ENCODE results near the gene CMSS1.
"Not testable (repeated sequence)": the region's sequence is repeated elsewhere in the genome, so short reads cannot be mapped to it uniquely, and the experiment has no call there.

CMSS1 gene

DNA sequence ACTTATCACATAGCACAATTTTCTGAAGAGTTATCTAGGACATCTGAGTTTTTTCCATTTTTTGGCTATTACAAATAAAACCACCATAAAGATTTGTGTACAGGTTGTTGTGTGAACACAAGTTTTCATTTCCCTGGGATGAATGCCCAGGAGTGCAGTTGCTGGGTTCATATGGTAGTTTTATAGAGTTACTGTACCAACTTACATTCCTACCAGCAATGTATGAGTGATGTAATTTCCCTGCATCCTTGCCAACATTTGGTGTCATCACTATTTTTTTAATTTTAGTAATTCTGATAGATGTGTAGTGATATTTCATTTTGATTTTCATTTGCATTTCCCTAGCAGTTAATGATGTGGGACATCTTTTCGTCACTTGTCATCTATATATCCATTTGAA is 276.2 kb downstream of the CMSS1 start:
- DNase-seq = no peak

GRCh38 chr3:100096286-100096685 is 278.6 kb downstream of the CMSS1 start:
- not testable (repeated sequence) for DNase-seq

- DNase-seq = no peak
These were observed 279.2 kb downstream of the CMSS1 start for GRCh38 chr3:100096866-100097265.

GRCh38 chr3:100097919-100098783 is 280.5 kb downstream of the CMSS1 start:
- DNase-seq = no peak

DNA sequence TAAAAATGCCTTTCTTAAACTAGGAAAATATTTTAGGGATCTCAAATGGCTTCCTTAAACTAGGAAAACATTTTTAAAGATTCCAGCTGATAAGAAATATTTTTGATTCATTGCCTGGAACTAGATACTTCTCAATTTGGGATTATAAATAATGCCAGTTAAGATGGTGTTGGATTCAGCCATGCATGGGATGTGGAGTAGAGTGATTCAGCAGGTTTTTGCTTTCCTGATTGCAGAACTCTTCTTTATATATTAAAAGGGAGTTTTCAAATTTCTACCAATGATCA is 281.1 kb downstream of the CMSS1 start:
- DNase-seq = no peak

- DNase-seq = no peak
These were observed 282.0 kb downstream of the CMSS1 start for GRCh38 chr3:100099621-100100020.

GRCh38 chr3:100100425-100100824 is 282.8 kb downstream of the CMSS1 start:
- DNase-seq = no peak

- no peak for DNase-seq
These were observed 285.1 kb downstream of the CMSS1 start for GRCh38 chr3:100102757-100103156.

DNA sequence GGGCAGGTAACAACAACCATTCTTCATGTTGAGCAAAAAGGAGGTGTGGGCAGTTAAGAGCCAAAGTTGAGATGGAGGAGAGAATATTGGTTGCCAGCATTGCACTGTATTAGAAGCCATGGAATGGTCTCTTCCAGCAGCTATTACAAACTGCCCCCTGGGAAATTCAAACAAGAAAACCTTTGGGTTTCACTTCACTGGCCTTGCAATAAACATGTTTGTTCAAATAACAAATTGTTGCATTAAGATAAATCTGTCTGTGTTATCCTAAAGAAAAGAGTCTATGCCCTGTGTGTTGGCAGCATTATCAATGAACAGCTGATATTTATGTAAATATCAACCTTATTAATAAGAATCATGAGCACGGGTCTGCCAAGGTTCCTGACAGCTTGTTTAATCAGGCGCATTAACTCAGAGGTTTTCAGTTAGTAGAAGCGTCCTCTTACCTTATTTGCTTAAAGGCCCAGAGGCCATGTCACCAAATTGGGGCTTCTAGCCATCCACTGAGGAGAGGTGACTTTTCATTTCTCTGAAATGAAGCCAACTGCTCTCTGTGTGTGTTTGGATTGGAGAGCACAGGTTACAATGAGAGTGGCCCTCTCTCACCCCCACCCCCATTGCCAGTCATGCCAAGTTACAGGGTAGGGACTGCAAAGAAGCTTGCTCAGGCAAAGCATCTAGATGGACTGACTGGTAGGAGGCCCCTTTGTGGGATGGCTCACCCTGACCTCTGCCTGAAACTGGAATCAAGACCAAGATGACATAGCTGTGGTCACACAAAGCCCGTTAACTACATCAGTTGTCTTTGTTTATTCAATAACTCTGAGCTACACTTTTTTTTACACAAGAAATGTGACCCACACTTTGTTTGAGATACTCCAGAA is 286.1 kb downstream of the CMSS1 start:
- DNase-seq = no peak

DNA sequence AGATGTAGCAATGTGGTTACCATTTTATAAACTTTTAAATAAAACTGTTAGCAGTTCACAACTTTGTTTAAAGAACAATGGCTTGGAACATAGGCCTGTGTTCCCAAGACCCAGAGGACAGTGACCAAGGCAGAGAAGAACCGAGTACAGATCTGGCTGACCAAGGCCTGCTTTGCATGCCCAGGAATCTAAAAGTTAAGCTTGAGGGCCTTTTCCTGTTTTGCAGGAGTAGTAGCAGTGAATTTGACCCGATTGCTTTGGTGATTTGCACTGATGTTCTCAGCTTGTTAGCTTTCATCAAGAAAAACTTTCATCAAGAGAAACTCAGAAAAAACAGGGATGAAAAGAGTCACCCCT is 286.8 kb downstream of the CMSS1 start:
- no peak for DNase-seq

DNA sequence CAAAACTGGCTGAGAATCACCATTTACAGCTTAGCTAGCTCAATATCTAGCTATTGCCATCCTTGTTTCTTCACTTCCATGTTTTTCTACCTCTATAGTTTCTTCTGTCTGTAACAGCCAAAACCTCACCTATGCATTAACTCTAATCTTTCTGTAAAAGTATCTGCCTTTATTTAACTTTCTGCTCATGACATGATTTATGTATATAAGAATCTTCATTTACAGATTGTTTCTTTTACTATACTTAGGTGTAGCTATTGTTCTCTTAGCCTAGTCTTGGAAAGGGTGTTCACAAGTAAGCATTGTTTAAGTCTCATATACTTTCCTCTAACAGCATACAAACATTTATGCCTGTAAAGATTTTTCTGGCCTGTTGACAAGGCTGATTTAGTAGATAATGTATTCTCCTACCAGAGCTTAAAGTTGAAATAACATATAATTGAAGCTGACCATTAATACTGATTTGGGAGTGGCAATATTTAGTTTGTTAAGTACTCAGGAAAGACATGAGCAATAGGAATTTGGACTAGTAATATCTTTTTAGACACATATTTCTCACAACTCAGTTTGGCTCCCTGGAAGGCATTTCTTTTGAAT is 287.3 kb downstream of the CMSS1 start:
- no peak for DNase-seq

GRCh38 chr3:100105501-100105900 is 287.8 kb downstream of the CMSS1 start:
- DNase-seq = no peak

DNA sequence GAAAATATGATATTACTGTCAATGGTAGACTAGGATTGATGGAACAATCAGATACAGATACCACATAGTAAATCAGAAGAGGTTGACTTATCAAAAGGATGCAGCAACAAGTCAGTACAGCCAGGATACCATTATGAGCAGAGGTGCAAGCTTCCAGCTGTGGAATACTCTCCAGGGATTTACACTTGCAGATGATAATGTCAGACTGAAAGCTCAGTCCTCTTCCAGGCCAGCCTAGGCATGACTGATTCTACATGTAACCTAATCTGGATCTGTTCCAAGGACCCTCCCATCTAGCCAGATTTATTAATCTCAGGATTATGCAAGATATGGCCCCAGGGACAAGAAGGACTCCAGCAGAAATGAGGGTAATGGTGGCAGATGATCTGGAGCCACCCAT is 288.4 kb downstream of the CMSS1 start:
- DNase-seq = peak; percentile 78

DNA sequence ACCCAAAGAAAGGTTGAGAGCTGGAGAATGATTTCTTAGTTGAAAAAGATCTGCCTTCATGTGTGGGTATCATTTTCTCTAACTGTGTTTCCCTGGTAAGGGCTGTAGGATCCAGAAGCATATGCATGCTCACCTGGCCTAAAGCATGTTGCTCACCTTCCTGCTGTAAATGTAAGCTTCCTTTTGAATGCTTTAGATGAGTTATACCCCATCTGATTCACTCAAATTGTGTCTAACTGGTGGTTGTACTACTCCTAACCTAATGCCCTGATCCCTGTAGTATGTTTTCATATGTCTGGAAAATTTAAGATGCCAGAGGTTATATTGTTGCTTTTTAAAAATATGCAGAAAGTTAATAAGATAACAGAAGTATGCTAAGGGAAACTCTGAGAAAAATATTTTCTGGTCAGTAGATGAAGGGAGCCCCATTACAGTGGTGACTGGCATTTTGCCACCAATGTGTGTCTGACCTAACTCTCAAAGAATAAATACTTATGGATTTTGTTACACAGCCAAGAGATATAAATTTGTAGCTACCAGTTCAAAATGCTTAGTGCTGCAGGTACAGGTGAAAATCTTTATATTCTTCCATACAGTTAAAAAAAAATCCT is 289.0 kb downstream of the CMSS1 start:
- no peak for DNase-seq

DNA sequence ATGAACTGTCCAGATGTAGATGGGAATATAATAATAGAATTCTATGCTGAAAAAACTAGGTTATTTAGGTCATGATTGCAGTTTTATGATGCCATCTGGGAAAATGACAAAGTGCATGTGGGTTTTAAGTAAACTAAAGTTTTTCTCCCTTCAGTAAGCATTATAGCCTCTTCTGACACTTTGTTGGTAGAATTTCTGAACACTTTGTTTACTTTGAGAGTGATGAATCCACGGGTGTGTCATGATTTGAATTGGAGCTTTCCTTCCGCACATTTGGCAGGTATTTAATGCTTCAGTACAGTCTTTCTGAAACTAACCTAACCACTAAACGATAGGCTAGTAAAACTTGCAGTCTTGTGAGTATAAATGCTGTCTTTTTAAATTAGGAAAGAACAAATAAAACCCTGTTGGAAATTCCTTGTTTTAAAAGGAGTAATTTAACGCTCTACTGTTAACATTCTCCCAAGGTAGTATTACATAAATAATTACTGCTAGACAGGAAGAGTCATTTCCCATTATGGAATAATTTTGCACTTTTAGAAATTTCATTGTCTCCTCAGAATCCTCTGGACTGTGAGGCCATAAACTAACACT is 289.7 kb downstream of the CMSS1 start:
- DNase-seq = no peak

GRCh38 chr3:100108464-100109079 is 290.9 kb downstream of the CMSS1 start:
- DNase-seq = no peak

GRCh38 chr3:100110162-100110561 is 292.5 kb downstream of the CMSS1 start:
- DNase-seq = no peak

- DNase-seq = no peak
These were observed 294.1 kb downstream of the CMSS1 start for GRCh38 chr3:100111728-100112127.

DNA sequence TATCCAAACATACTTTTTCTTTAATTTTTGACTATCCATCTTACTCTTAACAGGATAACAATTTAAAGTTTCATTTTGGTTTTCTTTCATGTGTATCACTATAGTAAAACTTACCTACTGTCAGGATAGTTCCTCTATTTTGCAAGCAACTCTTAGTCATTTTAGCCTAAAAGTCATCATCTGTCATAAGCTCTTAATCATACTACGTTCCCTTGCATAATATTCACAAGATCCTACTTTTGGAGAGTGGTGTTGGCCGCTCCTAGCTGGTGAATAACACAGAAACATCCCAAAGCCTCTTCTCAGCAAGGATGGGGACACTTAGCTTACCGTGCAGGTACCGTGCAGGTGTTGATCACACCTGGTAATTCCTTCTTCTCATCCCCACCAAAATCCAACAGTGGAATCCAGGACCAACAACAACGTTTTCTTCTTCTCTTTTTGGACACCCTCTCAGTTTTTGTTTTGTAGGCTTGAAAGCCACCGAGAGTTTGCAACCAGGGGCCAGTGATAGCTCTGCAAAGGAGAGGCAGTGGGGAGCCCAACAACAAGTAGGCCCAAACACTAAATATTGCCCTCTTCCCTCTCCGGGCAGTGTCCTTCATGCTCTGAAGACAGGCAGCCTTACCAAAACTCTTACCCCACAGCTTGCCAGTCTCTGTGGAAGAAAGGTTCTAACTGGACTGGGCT is 296.2 kb downstream of the CMSS1 start:
- DNase-seq = no peak

DNA sequence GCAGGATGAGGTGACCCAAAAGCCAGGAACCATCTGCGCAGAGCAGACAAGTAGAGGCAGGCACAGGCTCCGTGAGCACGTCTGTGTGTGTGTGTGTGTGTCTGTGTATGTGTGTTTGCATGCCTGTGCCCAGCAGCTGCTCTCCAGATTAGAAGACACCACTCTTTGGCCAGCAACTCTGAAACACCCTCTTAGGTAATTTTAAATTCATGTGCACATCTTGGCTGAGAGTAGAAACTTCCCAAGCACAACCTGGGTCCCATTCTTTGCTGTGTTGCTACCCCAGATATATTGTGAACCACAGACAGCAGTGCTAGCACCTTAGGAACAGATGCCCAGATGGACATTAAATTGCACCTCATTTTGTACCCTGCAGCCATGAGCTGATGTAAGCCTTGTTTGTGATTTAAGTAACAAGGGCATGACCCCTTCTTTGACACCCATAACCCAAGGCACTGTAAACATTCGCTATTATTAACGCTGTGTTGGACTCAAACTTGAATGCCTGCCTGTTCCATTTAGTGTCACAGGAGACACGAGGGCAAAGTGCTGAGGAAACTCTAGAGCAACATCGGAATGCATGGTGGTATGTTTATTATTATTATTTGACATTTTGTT is 296.9 kb downstream of the CMSS1 start, which contains the start of gene FILIP1L:
Gene FILIP1L, minus strand, starts transcription at position 89 of the 618 bp plus-strand sequence.
- DNase-seq = no peak

DNA sequence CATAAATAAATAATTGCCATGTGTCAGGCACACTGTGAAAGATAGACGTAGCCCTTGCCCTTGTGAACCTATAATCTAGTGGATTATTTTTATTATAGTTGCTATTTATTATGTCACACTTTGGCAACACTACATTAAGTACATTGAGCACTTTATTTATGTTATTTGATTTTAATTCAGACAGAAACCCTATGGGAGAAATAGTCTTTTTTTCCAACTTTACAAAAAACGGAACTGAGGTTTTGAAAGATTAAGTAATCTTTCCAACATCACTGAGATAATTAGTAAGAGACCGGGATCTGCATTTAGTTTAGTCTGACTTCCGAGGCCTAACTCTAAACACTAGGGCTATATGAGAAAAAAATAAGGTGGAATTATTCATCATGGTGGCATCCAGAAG is 299.4 kb downstream of the CMSS1 start:
- no peak for DNase-seq
